NCI-H2196 treated with DMSO at 0.1 percent for 48 hours (cell line): ENCODE measurements around the gene PRLH.
"Not testable (repeated sequence)": the region's sequence is repeated elsewhere in the genome, so short reads cannot be mapped to it uniquely, and the experiment has no call there.

Source experiments
- DNase-seq: peaks from one replicate; lab custom pipeline; 2025; ENCODE audit not compliant: unreplicated experiment; lab: John Stamatoyannopoulos, UW

Gene PRLH

DNA sequence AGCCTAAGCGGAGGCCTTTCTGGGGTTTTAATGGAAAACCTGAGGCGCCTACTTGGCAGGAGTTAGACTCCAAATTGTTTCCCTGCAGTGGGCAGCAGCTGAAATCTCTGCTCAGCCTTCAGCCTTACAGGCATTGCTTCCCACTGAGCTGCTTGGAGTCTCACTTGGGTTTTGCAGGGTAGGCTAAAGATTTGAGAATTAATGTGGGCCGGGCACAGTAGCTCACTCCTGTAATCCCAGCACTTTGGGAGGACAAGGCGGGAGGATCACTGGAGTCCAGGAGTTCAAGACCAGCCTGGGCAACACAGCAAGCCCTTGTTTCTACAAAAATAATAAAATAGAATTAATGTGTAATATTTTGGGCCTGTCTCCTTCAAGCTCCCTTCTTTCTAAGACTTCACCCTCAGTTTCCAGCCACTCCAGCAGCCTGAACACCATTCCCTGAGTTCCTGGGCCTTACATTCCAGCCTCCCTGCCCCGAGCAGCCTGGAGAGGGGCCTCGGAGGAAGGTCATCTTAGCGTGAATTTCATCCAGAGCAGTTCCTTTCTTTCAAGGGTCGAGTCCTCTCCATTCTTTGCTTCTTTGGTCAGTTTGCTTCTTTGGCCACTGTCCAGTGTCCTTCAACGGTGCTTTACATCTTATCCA is 33.2 kb downstream of the PRLH start:
- DNase-seq = no peak

DNA sequence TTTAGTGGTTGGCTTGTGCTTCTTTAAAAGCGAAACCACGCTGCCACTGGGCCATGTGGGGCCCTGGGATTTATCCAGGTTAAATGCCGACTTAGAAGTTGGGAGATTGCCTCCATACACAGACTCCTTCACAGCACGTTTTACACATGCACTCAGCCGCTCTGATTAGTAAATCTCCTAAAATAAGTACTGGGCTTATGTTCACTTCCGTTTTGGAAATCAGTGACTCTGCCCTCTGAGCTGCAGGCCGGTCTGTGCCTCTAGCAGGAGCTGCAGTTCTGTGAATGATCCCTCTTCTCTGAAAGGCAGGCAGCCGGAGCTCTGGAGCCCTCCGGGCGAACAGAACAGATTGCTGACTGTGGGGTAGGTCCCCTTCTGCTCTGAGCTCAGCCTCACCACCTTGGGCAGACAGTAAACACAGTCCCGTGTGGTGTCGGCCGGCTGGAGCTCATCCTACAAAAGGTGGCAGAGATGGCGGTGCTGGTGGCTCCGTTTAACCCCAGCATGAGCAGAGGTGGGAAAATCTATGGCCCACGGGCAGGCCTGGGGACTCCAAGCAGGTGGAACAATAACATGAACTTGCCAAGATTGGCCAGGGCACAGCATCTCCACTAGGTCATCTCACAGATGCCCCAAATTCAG is 34.0 kb downstream of the PRLH start:
- DNase-seq = no peak

DNA sequence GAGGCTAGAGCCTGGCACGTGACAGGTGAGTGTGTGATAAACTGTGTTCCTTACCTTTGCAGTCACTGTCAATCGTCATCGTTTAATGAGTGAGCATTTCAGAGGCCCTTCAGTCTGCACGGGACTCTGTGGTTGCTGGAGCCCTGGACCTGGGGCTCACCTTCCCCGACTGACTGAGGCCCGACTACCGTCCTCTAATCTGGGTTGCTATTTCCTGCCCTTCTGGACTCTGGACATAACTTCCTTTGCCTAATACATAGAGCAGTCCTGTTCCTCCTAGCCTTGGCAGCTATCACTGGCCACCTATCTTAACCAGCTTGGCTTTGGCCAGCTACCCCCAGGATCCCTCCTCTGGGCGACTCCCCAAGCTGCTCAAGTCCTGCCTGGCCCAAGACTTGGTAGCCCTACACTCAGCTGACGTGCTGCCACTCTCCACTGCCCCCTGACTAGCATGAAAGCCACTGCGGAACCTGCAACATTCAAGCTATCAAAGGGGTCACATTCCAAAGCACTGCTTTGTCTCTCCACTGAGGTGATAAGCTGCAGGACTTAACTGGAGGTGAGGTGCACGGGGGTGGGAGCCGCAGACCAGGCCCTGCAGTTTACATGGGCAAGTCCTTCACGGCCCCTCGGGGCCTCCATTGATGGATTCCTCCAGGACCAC is 35.2 kb downstream of the PRLH start:
- DNase-seq = no peak

DNA sequence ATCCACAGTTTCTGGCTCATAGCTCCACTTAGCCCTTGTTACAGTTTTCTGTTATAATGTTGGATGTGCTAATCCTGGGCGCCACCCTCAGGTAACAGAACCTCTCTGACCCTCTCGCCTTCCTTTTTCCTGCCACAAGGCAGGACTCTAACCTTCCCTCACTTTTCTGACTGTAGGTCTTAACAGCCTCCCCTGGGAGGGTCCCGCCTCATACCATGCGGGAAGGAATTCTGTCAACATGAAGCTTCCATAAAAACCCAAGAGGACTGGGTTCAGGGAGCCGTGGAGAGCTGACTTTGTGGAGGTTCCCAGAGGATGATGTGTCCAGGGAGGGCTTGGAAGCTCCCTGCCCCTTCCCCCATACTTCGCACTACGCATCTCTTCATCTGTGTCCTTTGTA is 36.0 kb downstream of the PRLH start:
- no peak for DNase-seq

DNA sequence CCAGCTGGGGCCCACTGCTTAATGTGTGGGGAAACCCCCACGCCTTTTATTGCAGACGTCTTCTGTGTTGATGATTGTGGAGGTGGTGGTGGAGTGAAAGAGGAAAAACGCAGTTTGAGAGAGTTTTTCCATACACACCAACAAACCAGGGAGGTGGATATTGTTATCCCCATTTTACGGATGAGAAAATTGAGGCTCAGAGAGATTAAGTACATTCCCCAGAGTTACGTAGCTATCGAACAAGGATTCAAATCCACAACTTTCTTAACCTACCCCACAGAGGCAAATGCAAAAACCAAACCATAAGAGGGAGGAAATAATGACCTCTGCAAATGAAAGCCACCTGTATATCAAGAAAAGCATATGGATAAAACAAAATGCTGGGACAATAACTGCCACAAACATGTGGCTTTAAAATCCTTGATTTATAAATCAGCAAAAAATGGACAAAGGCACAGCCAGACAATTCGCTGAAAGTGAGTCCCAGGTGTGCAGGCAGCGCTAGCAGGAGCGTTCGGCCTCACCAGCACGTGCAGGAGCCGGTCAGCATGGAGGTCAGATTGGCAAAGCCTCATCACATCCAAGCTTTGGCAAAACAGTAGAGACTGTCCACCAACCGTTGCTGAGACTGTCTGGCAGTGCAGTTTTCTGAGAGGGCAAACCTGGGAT is 36.8 kb downstream of the PRLH start:
- no peak for DNase-seq

DNA sequence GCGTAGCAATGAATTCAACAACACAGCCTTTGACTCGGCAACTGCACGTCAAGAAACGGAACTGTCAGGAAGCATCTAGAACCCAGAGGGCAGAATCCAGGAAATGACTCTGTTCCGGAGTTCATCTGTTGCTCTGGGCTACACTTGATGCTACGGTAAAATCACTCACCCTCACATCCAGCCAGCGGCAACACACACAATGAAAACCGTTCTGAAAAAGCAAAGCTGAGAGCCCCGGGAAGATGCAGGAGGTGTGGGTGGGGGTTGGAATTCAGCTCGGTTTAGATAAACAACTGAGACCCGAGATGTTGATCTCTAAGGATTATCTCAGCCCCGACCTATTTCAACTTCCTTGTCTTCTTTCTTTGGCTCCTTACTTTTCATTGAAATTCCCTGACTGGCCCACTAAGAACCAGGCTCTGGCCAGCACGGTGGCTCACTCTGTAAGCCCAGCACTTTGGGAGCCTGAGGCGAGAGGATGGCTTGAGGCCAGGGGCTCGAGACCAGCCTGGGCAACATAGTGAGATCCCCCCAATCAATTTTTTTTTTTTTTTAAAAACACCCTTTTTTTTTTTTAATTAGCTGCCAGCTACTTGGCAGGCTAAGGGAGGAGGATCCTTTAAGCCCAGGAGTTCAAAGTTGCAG is 37.5 kb downstream of the PRLH start:
- DNase-seq = no peak

DNA sequence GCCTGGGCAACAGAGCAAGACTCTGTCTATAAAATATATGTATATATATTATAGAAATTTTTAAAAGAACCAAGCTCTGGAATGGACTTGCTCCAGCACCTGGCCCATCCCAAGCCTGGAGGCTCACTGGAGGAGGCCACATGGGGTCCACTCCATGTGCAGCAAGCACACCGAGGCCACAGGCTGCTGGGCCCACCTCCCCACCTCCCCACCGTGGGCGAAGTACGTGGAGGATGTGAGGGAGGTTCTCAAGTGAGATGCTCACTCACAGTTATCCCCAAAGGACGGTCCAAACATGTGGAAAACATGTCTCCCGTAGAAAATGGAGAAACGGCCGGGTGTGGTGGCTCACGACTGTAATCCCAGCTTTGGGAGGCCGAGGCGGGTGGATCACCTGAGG is 38.0 kb downstream of the PRLH start:
- no peak for DNase-seq

DNA sequence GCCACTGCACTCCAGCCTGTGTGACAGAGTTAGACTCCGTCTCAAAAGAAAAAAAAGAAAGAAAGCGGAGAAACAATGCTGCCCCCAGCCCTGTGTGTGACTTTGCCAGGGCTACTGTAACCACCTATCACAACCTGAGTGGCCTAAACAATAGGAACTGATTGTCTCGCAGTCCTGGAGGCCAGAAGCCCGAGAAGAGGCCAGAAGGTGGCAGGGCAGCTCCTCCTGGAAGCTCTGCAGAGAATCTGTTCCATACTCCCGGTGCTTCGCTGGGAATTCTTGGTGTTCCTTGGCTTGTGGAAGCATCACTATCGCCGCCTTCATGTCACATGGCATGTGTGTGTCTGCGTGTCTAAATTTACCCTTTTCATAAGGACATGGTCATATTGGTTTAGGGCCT is 38.6 kb downstream of the PRLH start:
- no peak for DNase-seq

DNA sequence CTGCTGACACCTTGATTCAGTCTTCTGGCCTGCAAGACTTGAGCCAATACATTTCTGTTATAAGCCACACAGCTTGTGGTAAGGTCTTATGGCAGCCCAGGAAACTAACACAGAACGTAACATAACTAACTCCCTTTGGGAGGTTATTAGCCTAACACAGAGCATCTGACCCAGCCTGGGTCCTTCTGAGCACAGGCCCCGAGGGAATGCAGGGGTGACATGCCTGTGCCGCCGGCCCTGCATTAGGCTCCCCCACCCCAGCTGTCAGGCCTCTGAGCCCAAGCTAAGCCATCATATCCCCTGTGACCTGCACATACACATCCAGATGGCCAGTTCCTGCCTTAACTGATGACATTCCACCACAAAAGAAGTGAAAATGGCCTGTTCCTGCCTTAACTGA is 40.1 kb downstream of the PRLH start:
- DNase-seq = not testable (repeated sequence)

DNA sequence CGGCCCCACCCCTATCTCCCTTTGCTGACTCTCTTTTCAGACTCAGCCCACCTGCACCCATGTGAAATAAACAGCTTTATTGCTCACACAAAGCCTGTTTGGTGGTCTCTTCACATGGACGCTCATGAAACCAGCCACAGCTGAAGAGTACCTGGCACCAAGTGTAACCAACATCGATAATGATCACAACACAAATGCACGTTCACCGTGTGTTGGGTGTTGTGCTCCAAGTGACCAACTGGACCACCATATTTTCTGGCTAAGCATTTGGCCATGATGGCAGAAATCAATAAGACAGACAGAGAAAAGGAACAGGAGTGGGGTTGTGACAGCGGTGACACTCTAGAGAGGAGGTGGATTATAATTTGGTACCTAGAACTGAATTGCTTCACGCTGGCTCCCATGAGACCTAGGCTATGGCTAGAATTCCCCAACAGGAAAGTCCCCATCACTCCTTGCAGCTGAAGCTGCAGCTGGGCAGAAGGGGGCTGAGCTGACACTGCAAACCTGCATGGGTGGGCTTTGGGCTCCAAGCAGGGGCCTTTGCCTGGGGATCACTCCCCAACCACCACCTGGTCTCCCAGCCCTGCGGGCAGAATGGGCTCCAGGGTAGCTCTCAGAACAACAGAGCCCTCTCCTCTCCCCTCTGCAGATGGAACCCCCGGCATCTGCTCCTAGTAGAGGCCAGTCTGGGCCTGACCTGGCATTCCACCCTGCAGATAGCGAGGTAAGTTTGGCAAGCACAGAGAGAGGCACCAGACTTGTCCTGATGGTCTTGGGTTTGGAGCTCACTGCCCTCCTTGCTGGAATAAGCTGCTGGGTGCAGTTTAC is 46.4 kb downstream of the PRLH start:
- DNase-seq = no peak

DNA sequence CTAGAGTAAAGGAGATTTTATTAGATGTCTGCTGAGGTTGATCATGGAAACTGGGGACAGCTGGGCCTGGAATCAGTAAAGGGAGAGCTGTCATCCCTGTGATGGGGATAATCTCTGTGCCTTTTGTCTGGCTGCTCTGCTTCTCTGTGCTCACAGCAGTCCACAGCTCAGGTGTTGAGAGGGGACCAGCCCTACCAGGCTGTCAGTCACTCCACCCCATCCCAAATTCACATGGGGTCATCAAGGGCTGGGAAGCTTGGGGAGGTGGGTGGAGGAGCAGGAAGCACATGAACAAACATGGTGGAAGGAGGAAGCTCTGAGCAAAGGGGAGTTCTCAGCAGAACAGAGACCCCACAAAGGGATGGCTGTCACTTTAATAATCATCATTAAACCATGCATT is 47.3 kb downstream of the PRLH start:
- no peak for DNase-seq

DNA sequence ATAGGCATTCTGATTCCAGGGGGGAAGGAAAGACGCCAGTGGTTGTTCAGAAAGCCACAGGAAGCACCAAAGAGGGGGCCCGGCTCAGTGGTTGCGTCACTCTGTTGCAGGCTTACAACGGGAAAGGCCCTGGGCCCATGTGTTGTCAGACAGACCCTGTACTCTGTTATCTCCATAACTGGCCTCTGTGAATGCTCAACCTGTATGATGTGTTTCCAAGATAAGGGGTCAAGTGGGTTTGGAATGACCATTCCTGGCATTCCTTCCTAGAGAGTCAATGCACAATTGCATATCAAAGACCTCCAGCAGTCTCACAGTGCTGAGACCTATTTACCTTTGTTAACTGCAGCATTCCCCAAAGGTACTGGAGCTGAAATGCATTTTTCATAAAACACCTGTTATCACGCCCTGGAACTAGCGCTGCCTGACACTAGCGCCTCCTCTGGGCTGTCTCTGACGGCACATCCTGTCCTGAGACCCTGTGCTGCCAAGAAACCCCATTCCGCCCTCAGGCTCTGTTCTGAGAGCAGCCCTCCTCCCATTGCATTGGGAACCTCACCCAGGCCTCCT is 47.9 kb downstream of the PRLH start:
- DNase-seq = peak; percentile 41

DNA sequence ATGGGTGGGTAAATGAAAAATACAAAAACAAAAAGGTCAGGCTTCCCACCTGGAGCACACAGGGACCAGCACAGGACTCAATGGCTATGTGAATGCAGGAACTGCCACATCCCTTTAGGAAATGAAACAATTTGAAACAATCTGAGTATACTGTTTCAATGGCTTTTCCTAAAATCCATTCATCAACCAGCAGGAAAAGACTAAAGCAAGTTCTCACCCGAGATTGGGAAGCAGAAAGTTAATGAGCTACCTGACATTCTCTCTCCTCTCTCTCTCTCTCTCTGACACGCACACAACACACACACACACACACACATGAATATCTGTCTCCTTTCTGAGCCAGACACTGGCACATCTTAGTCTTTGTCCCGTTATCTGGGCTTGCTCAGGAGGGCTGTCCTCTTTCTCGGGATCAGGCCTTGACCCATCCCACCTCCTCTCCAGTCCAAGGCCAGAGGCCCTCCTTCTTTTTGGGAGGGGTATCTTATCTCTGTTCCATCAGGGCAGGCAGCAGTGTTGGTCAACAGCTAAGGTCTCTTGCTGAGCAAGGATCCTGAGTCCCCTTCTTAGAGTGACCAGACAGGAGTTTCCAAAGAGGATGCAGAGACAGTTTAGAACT is 49.4 kb downstream of the PRLH start:
- no peak for DNase-seq

DNA sequence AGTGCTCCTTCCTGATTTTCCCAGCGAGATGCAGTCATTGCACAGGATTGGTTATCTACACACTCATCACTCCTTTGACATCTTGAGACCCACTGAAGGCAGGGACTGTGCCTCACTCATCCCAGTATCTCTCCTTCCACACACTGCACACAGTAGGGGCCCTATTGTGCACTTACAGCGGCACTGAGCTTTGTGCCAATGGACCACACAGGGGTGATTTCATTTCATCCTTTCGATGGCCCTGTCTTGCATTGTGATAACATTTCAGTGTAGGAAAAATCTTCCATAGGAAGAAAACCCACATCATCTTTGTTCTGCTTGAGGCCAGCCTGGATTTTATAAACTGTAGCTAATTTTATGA is 50.0 kb downstream of the PRLH start:
- DNase-seq = no peak
